GM21360 (cell line): ENCODE results near the gene APRT.

Source experiments
- ATAC-seq: cut with Tn5 transposase; IDR thresholded peaks from one replicate; pipeline ENCODE4 v1.9.1; 2021; ENCODE audit warnings: mild to moderate bottlenecking, moderate library complexity; ENCODE audit not compliant: unreplicated experiment

APRT gene

GRCh38 chr16:88809068-88809675 is 2.6 kb downstream of the APRT start:
- ATAC-seq: no peak

GRCh38 chr16:88807626-88808453 is 3.9 kb downstream of the APRT start:
- no peak for ATAC-seq

- ATAC-seq: no peak
These were observed 4.5 kb downstream of the APRT start for GRCh38 chr16:88807142-88807625.

- ATAC-seq: no peak
These were observed 5.1 kb downstream of the APRT start for GRCh38 chr16:88806491-88807111.

- no peak for ATAC-seq
These were observed 5.8 kb downstream of the APRT start for GRCh38 chr16:88805887-88806393.

GRCh38 chr16:88805340-88805715 is 6.4 kb downstream of the APRT start:
- ATAC-seq: no peak

GRCh38 chr16:88804552-88805339 is 7.0 kb downstream of the APRT start:
- no peak for ATAC-seq

GRCh38 chr16:88804173-88804551 is 7.6 kb downstream of the APRT start:
- ATAC-seq: no peak

GRCh38 chr16:88803264-88803987 is 8.3 kb downstream of the APRT start, which contains the start of gene CDT1:
Gene CDT1, plus strand, starts transcription at chr16:88803789. Its CDS starts 43 bp downstream, at chr16:88803832.
- ATAC-seq: peak; percentile 47

- no peak for ATAC-seq
These were observed 11.5 kb downstream of the APRT start for GRCh38 chr16:88800277-88800592.

- ATAC-seq: no peak
These were observed 12.0 kb downstream of the APRT start for GRCh38 chr16:88799569-88800276.

GRCh38 chr16:88798772-88799455 is 12.8 kb downstream of the APRT start:
- ATAC-seq: no peak

GRCh38 chr16:88798073-88798472 is 13.7 kb downstream of the APRT start:
- no peak for ATAC-seq

- ATAC-seq: no peak
These were observed 15.4 kb downstream of the APRT start for GRCh38 chr16:88796278-88796677.

GRCh38 chr16:88793251-88793954 is 18.3 kb downstream of the APRT start:
- no peak for ATAC-seq

- no peak for ATAC-seq
These were observed 19.0 kb downstream of the APRT start for GRCh38 chr16:88792668-88793250.

GRCh38 chr16:88792078-88792550 is 19.6 kb downstream of the APRT start:
- ATAC-seq: no peak
